Putamen (tissue), 1 donor: Measurements from ENCODE around the gene BCAS3.
"Not testable (repeated sequence)": the region's sequence is repeated elsewhere in the genome, so short reads cannot be mapped to it uniquely, and the experiment has no call there.

Source experiments
- DNase-seq: peaks from one replicate; pipeline ENCODE4 v3.0.0-alpha.2; 2016; ENCODE audit warnings: low spot score

BCAS3 gene

DNA sequence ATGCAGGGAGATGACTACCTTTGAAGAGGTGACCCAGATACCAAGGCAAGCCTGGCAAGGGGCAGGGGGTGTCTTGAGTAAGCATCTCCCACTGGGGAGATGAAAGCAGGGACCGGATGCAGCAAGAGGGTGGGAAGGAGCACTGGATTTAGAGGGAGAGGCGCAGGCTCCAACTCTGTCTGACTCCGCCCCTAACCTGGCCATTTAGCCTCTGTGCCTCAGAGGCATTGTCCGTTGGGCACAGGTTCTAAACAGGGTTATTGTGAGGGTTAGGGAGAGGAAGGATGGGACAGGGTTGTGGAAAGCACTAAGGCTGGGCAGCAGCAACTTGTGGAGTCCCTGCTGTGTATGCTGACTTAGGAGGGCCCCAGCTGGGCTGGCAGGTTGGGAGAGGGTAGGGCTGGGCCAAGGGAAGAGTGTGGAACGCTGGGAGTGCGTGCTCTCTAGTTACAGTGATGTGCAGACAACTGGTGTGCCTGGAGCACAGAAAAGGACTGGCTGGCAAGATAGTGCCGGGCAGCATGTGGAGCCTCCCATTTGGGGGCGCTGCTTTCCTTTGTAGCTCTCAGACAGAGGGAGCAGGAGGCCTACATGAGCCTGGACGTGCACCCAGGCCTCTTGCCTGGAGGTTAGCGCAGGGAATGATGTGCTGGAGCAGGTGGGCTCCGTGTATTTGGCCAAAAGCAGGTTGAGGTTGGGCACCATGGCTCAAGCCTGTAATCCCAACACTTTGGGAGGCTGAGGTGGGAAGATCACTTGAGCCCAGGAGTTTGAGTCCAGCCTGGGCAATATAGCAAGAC, 748.2 kb downstream of the BCAS3 start:
- no peak for DNase-seq

DNA sequence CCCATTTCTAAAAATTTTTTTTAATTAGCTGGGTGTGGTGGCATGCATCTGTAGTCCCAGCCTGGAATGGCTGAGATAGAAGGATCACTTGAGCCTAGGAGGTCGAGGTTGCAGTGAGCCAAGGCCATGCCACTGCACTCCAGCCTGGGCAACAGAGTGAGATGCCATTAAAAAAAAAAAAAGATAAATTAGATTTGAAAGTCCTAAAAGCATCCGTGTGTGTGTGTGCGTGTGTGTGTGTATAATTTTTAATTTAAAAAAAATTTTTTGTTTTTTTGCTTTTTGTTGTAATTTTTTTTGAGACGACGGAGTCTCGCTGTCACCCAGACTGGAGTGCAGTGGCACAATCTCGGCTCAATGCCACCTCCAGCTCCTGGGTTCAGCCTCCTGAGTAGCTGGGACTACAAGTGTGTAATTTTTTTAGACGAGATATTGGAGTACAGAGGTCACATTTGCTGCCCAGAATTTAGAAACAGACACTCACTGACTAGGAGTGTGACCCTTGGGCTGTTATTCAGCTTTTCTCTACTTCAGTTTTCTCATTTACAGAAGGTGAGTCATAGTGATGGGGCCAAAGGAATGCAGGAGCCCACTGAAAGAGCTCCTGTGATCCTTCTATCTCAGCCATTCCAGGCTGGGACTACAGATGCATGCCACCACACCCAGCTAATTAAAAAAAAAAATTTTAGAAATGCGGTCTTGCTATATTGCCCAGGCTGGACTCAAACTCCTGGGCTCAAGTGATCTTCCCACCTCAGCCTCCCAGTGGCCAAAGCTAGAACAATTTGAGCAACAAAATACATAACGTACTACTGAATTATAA, 749.0 kb downstream of the BCAS3 start:
- DNase-seq, result no peak

DNA sequence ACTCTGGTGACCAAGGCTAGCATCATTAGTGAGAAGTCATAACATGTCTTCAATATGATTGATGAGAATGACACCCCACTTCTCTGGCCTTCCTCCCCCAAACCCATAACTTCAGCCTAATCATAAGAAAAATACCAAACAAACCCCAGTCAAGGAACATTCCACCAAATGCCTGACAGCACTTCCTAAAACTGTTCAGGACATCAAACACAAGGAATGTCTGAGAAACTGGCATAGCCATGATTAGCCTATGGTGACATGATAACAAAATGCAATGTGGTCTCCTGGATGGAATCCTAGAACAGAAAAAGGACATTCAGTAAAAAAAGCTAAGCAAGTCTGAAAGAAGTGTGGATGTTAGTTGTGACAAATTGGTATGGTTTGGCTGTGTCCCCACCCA, 749.9 kb downstream of the BCAS3 start:
- no peak for DNase-seq

DNA sequence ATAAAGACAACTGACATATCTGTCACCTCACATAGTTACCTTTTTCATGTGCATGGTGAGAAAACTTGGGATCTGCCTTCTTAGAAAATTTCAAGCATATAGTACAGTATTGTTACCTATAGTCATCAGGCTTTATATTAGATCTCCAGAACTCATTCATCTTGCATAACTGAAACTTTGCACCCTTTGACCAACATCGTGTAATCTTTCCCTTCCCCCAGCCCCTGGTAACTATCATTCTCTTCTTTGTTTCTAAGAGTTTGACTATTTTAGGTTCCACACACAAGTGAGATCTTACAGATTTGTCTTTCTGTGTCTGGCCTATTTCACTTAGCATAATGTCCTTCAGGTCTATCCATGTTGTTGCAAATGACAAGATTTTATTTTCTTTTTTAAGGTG, 751.6 kb downstream of the BCAS3 start:
- DNase-seq, result no peak

DNA sequence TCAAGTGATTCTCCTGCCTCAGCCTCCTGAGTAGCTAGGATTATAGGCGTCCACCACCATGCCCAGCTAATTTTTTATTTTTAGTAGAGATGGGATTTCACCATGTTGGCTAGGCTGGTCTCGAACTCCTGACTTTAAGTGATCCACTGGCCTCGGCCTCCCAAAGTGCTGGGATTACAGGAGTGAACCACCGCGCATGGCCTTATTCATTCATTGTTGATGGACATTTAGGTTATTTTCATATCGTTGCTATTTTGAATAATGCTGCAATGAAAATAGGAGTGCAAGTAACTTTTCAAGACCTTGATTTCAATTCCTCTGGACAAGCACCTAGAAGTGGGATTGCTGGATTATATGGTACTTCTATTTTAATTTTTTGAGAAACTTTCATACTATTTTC, 752.2 kb downstream of the BCAS3 start:
- DNase-seq, result not testable (repeated sequence)

DNA sequence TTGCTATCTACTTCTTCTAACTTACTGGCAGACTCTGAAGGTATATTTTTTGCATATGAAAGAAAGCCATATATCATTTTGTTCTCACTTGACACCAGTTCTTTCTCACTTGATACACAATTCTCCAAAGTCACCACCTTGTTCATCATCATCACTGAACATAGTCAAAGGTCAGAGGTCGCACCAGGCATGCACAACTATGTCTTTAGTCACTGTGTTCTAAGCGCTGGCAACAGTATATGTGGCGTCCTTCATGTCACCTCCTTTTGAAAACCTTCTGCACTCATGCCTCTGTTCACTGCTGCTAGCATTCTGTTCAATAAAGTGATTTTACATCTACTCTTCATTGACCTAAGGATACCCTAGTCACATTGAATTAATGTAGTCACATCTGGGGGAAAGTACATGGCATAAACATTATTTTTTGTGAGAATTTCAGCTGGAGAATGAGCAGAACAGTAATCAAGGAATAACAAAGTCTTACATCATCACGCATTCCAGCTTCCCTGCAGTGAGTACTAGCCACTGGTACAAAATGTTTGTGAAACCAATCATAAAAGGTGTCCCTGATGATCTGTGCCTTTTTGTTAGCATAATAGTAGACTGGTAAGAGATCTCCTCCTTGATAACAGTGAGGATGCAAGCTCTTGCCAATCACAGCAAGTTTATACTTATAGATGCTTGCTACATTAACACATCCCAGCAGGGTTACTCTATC, 754.1 kb downstream of the BCAS3 start:
- DNase-seq, result no peak

DNA sequence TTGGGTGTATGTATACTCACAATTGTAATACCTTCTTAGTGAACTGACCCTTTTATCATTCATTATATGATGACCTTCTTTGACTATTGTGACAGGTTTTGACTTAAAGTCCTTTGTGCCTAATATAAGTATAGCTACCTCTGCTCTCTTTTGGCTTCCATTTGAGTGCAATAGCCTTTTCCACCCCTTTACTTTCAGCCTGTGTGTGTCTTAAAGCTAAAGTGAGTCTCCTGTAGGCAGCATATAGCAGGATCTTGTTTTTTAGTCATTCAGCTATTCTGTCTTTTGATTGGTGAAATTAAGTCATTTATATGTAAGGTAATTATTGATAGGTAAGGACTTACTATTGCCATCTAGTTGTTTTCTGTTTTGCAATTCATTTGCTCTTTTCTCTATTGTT, 758.6 kb downstream of the BCAS3 start:
- DNase-seq, result no peak

DNA sequence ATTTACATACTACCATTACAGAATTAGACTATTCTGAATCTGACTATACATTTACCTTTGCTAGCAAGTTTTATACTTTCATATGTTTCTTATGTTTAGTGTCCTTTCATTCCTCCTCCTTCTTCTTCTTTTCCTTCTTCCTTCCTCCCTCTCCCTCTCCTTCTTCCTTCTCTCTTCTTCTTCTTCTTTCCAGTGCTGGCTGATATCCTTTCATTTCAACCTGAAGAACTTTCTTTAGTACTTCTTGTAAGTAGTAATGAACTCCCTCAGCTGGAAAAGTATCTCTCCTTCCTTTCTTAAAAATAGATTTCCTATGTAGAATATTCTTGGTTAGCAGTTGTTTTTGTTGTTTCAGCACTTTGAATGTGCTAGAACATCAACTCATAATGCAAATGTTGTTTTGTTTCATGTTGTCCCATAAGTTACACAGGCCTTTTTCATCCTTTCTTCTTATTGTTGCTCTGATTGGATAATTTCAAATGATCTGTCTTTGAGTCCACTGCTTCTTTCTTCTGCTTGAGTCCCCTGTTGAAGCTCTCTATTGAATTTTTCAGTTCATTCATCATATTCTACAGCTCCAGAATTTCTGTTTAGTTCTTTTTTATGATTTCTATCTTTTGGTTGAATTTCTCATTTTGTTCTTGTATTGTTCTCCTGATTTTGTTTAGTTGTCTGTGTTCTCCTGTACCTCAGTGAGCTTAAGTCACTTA, 759.5 kb downstream of the BCAS3 start:
- DNase-seq, result no peak

DNA sequence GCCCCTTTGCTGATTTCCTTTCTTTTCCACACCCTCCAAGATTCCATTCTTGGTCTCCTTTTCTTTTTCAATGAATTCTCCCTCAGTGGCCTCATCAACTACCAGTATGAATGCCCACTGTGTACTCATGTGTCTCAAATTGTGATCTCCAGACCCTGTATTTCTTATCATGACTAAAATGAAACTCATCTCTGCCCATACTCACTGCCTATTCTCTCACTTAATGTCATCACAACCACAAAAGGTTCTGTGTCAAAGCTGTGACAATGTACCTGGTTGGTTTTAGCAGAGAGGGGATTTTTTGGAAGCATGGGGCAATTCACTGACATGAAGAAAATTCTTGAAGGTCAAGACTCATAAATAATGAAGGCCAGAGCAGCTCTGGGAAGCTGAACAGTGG, 763.0 kb downstream of the BCAS3 start:
- no peak for DNase-seq

DNA sequence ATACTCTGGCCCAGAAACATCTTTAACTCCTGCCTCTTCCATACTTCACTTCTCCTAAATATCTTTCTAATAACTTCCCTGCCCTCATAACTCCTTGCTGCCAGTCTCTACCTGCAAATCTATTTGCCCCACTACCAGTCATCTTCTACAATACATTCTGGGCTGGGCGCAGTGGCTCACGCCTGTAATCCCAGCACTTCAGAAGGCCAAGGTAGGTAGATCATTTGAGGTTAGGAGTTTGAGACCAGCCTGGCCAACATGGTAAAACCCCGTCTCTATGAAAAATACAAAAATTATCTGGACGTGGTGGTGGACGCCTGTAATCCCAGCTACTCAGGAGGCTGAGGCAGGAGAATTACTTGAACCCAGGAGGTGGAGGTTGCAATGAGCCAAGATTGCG, 763.9 kb downstream of the BCAS3 start:
- not testable (repeated sequence) for DNase-seq

DNA sequence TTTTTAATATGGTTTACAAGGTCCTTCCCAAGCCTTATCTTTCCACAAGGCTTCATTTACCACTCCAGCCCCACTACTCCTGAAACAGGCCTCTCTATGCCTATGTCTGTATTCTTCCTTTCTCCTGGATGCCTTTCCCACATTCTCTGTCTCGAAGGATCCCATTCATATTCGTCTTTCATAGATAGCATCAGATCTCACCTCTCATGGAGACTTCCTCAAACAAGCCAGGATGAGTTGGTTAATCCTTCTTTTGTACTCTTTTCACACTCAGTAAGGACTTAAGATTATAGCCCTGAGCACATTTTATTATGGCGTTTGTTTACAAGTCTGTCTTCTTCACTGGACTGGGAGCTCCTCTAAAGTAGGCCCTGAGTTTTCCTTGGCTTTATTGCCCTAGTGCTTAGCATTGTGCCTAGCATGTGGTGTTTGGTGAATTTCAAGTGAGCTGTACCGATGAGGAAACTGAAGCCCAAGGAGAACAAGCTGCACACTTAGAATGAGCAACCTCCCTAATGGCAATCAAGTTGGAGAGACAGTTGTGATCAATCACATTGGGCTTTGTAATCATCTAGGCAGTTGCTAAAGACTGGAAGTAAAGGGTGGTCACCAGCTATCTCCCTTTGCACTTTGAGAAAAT, 764.6 kb downstream of the BCAS3 start:
- DNase-seq, result no peak
